Chondrocyte (in vitro differentiated cells): ENCODE data around the gene QDPR. TPM values are rescaled to one million over a fixed set of nuclear protein-coding genes. Genes with fewer than 3 reads are reported as not detected.

Experiments used
- DNase-seq: peaks from one replicate; pipeline ENCODE4 v3.0.0; 2021; ENCODE audit warnings: mixed read lengths, low spot score
- H3K27ac Mint-ChIP-seq: one replicate; pipeline ENCODE4 v1.8.0; 2021; ENCODE audit warnings: mild to moderate bottlenecking, moderate library complexity, mixed read lengths; ENCODE audit not compliant: unreplicated experiment
- H3K27me3 Mint-ChIP-seq: 2 replicates; pipeline ENCODE4 v1.8.0; 2021; ENCODE audit warnings: low read depth, mixed read lengths
- H3K36me3 Mint-ChIP-seq: 2 replicates; pipeline ENCODE4 v1.8.0; 2021; ENCODE audit warnings: low read depth, mixed read lengths
- H3K4me1 Mint-ChIP-seq: 2 replicates; pipeline ENCODE4 v1.8.0; 2021; ENCODE audit warnings: low read depth, mild to moderate bottlenecking, mixed read lengths
- H3K4me3 Mint-ChIP-seq: one replicate; pipeline ENCODE4 v1.8.0; 2021; ENCODE audit warnings: mild to moderate bottlenecking, moderate library complexity, mixed read lengths; ENCODE audit not compliant: unreplicated experiment
- H3K9me3 Mint-ChIP-seq: 2 replicates; pipeline ENCODE4 v1.8.0; 2021; ENCODE audit warnings: low read depth, mixed read lengths
- total RNA-seq: library from RNA; stranded (reverse); gene quantifications from 3 replicates; pipeline ENCODE4 v1.2.1, GENCODE V29; 2021
- TF ChIP-seq, protein P1 (sequence below): fragments of 200-600 bp; sonication (generic); IDR thresholded peaks from 2 replicates; pipeline ENCODE4 v1.5.0; 2021; ENCODE audit warnings: antibody characterized with exemption, mild to moderate bottlenecking, moderate library complexity

QDPR gene
- total RNA-seq, 1 donor from 2014 or later: 23.3 TPM

DNA sequence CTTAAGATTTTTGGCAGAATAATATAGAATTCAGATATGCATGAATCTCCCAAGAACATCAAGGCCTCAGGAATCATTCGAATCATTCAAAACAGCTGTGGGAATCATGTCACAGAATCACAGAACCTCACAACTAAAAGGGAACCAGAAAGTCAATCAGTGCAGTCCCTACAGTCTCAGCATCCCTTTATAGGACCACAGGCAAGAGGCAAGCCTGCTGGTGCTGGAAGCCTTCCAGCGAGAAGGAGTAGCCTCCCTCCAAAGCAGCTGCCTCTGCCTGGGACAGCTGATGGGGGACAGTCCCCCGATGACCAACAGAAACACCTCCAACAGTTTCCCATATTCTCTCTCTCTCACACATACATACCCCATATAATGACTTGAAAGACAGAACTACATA lies 20.7 kb downstream of the QDPR start:
- Mint-ChIP-seq H3K9me3 (no peaks in the 10 kb centered on the region), H3K27me3 (no peaks in the 10 kb centered on the region), H3K4me1 (peaks cover 20% of the 10 kb centered on the region), H3K4me3 (no peak overlapping the region), H3K36me3 (peaks cover 22% of the 10 kb centered on the region), H3K27ac (no peak overlapping the region)
- DNase-seq: no peak
- TF ChIP-seq, protein P1, sequence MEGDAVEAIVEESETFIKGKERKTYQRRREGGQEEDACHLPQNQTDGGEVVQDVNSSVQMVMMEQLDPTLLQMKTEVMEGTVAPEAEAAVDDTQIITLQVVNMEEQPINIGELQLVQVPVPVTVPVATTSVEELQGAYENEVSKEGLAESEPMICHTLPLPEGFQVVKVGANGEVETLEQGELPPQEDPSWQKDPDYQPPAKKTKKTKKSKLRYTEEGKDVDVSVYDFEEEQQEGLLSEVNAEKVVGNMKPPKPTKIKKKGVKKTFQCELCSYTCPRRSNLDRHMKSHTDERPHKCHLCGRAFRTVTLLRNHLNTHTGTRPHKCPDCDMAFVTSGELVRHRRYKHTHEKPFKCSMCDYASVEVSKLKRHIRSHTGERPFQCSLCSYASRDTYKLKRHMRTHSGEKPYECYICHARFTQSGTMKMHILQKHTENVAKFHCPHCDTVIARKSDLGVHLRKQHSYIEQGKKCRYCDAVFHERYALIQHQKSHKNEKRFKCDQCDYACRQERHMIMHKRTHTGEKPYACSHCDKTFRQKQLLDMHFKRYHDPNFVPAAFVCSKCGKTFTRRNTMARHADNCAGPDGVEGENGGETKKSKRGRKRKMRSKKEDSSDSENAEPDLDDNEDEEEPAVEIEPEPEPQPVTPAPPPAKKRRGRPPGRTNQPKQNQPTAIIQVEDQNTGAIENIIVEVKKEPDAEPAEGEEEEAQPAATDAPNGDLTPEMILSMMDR: no peak

DNA sequence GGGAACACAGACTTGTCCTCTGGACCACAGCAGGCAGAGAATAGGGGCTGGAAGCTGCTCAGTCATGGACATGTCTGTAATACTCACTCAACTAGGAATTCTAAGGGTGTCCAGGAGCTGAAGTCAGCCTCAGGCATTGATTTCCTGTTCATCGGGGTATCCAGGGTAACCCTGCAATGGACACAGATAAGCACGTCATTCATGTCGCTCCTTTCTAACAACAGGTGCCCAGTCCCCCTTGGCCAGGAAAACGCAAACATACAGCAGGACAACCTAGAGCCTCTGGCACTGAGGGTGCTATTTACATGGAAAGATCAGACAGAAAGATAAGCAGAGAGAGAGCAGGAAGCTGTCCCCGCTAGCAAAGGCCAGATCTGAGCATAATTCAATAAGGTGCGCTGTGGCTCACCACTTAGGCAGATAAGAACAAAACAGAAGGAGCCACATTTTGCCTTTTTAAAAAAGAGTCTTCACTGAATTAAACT lies 21.3 kb downstream of the QDPR start:
- H3K27ac Mint-ChIP-seq: no peak overlapping the region
- DNase-seq: no peak
- H3K36me3 Mint-ChIP-seq: peaks cover 24% of the 10 kb centered on the region
- H3K9me3 Mint-ChIP-seq: no peaks in the 10 kb centered on the region
- no peak overlapping the region for H3K4me3 Mint-ChIP-seq
- TF ChIP-seq, protein P1: no peak
- peaks cover 20% of the 10 kb centered on the region for H3K4me1 Mint-ChIP-seq
- no peaks in the 10 kb centered on the region for H3K27me3 Mint-ChIP-seq

DNA sequence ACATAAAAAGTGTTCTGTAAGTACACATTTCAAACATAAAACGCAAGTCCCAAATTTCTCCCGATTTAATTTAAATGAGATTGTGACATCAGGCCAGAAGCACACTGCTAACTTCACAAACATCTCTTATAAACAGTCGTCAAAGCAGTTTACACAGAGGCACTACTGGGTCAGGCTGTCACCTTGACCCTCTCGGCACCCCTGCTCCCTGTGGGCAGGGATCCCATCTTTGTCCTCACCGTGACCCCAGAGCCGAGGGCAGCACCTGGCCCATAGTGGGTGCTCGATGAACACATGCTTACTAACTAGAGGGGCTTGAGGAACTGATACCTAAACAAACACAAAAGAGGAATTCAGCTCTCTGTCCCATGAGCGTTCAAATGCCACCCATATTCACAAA lies 22.2 kb downstream of the QDPR start:
- H3K4me3 Mint-ChIP-seq: no peak overlapping the region
- DNase-seq: no peak
- H3K36me3 Mint-ChIP-seq: peaks cover 30% of the 10 kb centered on the region
- peaks cover 19% of the 10 kb centered on the region for H3K4me1 Mint-ChIP-seq
- no peak overlapping the region for H3K27ac Mint-ChIP-seq
- TF ChIP-seq, protein P1: no peak
- no peaks in the 10 kb centered on the region for H3K27me3 Mint-ChIP-seq
- no peaks in the 10 kb centered on the region for H3K9me3 Mint-ChIP-seq

DNA sequence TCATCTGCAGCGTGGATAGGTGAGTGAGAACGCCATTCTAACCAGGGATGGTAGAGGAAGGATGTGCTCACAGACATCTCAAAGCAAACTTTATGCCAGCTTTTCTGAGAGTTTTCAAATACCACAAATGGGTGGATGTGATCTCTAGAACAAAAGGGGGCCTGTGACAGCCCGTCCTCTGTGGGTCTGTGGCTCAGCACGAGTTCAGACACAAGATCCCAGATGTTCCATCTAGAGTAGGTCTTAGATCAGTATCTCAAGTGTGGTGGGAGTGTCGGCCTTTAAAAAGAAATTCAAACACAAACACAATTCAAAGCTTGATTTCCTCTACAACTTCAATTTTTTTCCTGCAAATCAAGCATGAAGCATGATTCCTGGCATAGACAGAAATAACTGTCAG lies 22.8 kb downstream of the QDPR start:
- no peaks in the 10 kb centered on the region for H3K27me3 Mint-ChIP-seq
- H3K9me3 Mint-ChIP-seq: no peaks in the 10 kb centered on the region
- no peak overlapping the region for H3K4me3 Mint-ChIP-seq
- DNase-seq: no peak
- H3K4me1 Mint-ChIP-seq: peaks cover 13% of the 10 kb centered on the region
- H3K27ac Mint-ChIP-seq: no peak overlapping the region
- H3K36me3 Mint-ChIP-seq: peaks cover 28% of the 10 kb centered on the region
- TF ChIP-seq, protein P1: no peak

DNA sequence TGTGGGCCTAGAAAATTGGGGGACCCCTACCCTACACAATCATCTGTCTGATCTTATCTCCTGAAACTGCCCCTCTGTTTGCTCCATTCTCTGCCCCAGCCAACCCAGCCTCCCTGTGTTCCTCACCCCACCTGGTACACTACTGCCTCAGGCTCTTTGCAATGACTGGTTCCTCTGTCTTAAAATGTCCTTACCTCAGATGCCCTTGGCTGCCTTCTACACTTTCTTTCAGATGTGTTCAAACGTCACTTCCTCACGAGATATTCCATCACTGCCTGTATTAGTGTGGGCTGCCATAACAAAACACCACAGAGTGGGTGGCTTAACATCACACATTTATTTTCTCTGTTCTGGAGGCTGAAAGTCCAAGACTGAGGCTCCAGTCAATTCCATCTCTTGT lies 29.2 kb downstream of the QDPR start:
- no peak overlapping the region for H3K27ac Mint-ChIP-seq
- H3K9me3 Mint-ChIP-seq: no peaks in the 10 kb centered on the region

More for the DNA sequence above, 29.2 kb downstream of the QDPR start:
- Mint-ChIP-seq H3K36me3 (peaks cover 12% of the 10 kb centered on the region), H3K4me1 (no peaks in the 10 kb centered on the region), H3K27me3 (no peaks in the 10 kb centered on the region), H3K4me3 (no peak overlapping the region)
- TF ChIP-seq, protein P1: no peak
- DNase-seq: no peak
